LNCaP clone FGC (cell line): ENCODE results near the gene RASAL3.

Source experiments
- DNase-seq: peaks from one replicate; pipeline ENCODE4 v3.0.0-alpha.2; 2011; ENCODE audit warnings: low read depth
- H3K4me3 ChIP-seq: 2 replicates; pipeline ENCODE4 v1.5.1; 2011; ENCODE audit warnings: mild to moderate bottlenecking, low read depth, low read length, control low read depth
- CTCF ChIP-seq: IDR thresholded peaks from 2 replicates; pipeline ENCODE4 v1.5.1; 2012; ENCODE audit warnings: mild to moderate bottlenecking; ENCODE audit not compliant: control insufficient read depth, insufficient read depth; ENCODE audit errors: extremely low read depth

Gene RASAL3

GRCh38 chr19:15456871-15457700, 7.3 kb downstream of the RASAL3 start:
- DNase-seq: peak; percentile 36
- no peak for TF ChIP-seq CTCF
- peak overlapping the region; percentile 18; the same call in 1 of the 2 replicates for H3K4me3 ChIP-seq

- no peak for DNase-seq
- no peak overlapping the region for H3K4me3 ChIP-seq
- no peak for TF ChIP-seq CTCF
These were observed 7.9 kb downstream of the RASAL3 start for GRCh38 chr19:15456441-15456840.

GRCh38 chr19:15455996-15456395, 8.3 kb downstream of the RASAL3 start:
- H3K4me3 ChIP-seq: no peak overlapping the region
- no peak for DNase-seq
- TF ChIP-seq CTCF: no peak

DNA sequence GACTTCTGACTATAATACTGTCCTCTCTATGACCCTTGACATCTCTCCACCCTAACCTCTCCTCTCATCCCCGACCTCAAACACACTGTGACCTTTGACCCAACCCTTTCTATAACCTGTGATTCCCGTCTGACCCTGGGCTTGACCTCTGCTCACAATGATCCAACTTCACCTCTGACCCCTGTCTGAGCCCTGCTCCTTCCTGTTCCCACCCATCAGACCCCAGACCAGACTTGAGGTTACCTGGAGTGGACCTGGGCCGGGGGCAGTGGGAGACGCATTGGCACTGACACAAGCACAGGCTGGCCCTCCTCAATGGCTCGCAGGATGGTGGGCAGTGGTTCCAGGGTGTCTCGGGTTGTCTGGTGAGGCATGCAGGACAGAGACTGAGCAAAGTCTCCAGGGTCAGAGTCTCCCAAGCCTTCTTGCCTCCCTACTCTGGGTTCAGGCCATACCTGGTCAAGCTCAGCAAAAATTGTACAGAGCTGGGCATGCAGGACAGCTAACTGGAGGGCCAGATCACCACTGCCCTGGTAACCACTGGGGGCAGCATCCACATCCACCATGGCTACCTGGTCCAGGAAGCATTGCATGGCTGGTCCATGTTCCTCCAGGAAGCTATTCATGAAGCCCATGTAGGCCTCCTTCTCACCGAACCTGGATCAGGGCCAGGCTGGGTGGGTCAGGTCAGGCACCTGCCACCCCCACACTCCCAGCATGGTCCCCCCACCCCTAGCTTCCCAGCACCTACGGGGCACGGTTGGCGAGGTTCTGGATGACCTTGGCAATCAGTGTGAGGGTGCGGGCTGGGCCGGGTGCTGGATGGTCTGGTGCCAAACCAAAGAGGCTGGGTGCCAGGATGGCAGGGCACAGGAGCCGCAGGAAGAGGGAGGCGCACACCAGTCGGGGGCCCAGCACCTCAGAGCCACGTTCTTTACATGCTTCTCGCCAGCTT, 10.2 kb downstream of the RASAL3 start:
- H3K4me3 ChIP-seq: no peak overlapping the region
- no peak for TF ChIP-seq CTCF
- no peak for DNase-seq

DNA sequence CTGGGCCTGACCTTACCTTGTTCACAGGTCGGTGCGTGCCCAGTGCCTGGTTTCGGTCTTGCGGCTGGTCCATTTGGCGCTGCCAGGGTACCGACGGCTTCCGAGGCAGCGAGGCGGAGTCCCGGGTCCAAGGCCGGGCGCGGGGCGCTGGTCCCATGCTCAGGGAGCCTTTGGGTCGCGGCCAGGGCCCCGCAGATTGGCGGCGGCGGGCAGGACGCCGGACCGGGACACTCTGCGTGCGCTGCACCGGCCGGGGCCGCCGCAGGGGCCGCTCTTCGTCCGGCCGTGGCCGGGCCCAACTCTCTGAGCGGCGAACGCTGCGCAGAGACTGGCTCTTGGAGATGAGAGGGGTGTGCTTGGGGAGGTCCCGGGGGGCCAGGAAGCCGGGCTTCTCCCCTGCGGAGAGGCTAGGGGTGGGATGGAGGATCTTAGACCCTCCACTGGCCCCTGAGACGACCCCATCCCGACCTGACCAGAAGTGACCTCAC, 11.2 kb downstream of the RASAL3 start:
- DNase-seq: no peak
- no peak overlapping the region for H3K4me3 ChIP-seq
- no peak for TF ChIP-seq CTCF

GRCh38 chr19:15452111-15453047, 12.0 kb downstream of the RASAL3 start:
- no peak overlapping the region for H3K4me3 ChIP-seq
- no peak for DNase-seq
- TF ChIP-seq CTCF: no peak
